ENCODE results near the gene ZNF444.

Gene ZNF444

GRCh38 chr19:56107626-56108351 is 33.3 kb upstream of the ZNF444 start:
- Histone ChIP-seq H3K4me3 (ENCODE audit: control insufficient read depth in 1 of 7, extremely low read depth in 1 of 7, insufficient read depth in 4 of 7, low read depth in 2 of 7, low read length in 6 of 7) (no peak overlapping the region), H3K36me3 (ENCODE audit: control insufficient read depth in 4 of 4, insufficient read depth in 4 of 4, low read length in 3 of 4) (peaks cover 0 to 24% (median 2%) of the 10 kb centered on the region in 4 experiments), H3K27ac (ENCODE audit: insufficient read depth in 1 of 2, low read depth in 1 of 2, low read length in 2 of 2, poor library complexity in 1 of 2, severe bottlenecking in 2 of 2) (peak overlapping the region in 1 of 2 experiments; percentile 5), H3K27me3 (replicated peaks in 2 of 5; ENCODE audit: control insufficient read depth in 4 of 5, insufficient read depth in 5 of 5, low read length in 4 of 5) (no peaks in the 10 kb centered on the region), H3K9me3 (ENCODE audit: control extremely low read depth in 1 of 5, control insufficient read depth in 4 of 5, insufficient read depth in 2 of 5, low read depth in 1 of 5, low read length in 4 of 5) (no peaks in the 10 kb centered on the region), H3K4me1 (ENCODE audit: control extremely low read depth in 1 of 4, control insufficient read depth in 4 of 4, insufficient read depth in 4 of 4, low read length in 3 of 4) (peaks cover 8 to 93% (median 91%) of the 10 kb centered on the region in 4 experiments)
- ChIA-PET CTCF (interaction anchor here (0.6 to 2.0 kb wide), 6 partner anchors 9 to 47 kb away, joined by 3 to 8 read pairs (median 4); no protein-coding TSS in a partner anchor), POLR2A (no interaction called here)
- no peak for DNase-seq
- 81% methylated on average over 23 of the region's 27 CpGs for WGBS (ENCODE audit: insufficient coverage)

DNA sequence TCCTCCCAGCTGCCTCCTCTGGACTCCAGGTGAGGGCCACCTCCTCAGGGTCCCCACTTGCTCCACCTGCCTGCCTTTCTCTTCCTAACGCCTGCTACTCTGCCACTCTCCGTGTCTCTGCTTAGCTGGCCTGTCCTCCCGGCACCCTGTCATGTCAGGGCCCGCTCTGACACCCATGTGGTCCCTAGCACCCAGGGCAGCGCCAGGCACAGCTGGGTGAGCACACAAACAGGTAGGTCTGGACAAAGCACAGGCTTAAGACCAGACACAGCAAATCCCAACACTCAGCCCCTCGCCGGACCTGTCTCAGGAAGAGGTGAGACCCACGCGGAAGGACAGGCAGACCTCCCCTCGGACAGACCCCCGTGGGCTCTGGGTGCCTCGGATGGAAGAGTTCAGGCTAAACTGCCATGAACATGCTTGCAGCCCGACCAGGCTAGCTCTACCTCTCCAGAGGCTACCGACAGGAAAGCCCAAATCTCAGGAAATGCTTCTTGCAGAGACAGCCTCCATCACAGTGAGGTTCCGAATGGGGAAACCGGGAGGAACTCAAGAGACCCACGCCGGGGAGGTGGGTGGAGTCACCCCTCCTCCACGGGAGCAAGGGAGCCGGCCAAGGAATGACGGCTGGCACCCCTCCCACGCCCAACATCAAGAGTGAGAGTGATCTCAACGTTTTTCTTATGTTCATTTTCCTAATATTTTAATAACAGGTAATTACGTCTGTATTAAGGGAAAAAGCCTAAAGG is 32.5 kb upstream of the ZNF444 start:
- WGBS (ENCODE audit: insufficient coverage) = 29% methylated on average over 20 of the region's 24 CpGs
- ChIA-PET POLR2A (no interaction called here), CTCF (interaction anchor here (1.0 to 2.0 kb wide), 6 partner anchors 11 to 225 kb away, joined by 3 to 8 read pairs (median 4); no protein-coding TSS in a partner anchor)
- Histone ChIP-seq H3K27me3 (replicated peaks in 2 of 5; ENCODE audit: control insufficient read depth in 4 of 5, insufficient read depth in 5 of 5, low read length in 4 of 5) (no peaks in the 10 kb centered on the region), H3K4me3 (ENCODE audit: control insufficient read depth in 1 of 7, extremely low read depth in 1 of 7, insufficient read depth in 4 of 7, low read depth in 2 of 7, low read length in 6 of 7) (peak overlapping the region in 4 of 7 experiments; percentile 9 to 57 (median 36)), H3K4me1 (ENCODE audit: control extremely low read depth in 1 of 4, control insufficient read depth in 4 of 4, insufficient read depth in 4 of 4, low read length in 3 of 4) (peaks cover 8 to 93% (median 91%) of the 10 kb centered on the region in 4 experiments), H3K9me3 (ENCODE audit: control extremely low read depth in 1 of 5, control insufficient read depth in 4 of 5, insufficient read depth in 2 of 5, low read depth in 1 of 5, low read length in 4 of 5) (no peaks in the 10 kb centered on the region), H3K27ac (ENCODE audit: insufficient read depth in 1 of 2, low read depth in 1 of 2, low read length in 2 of 2, poor library complexity in 1 of 2, severe bottlenecking in 2 of 2) (no peak overlapping the region), H3K36me3 (ENCODE audit: control insufficient read depth in 4 of 4, insufficient read depth in 4 of 4, low read length in 3 of 4) (peaks cover 0 to 21% (median 2%) of the 10 kb centered on the region in 4 experiments)
- no peak for DNase-seq

DNA sequence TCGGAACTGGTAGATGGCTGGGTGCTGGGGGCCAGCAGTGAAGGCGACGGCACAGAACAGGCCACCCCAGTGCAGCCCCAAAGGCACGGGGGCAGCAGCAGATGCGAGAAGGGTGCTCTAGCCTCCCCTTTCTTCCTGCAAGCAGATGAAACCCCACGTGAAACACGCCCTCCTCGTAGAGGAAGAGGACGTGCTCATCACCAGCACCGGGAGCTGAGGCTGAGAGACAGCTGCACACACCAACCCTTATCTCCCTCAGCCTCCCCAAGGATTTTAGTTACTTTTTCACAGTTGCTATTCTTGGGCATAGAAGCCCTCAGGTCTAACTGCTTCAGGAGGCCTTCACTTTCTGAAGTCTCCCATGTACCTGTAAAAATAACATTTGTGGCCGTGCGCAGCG is 31.9 kb upstream of the ZNF444 start:
- 8% methylated on average over 3 of the region's 13 CpGs for WGBS (ENCODE audit: insufficient coverage)
- Histone ChIP-seq H3K36me3 (ENCODE audit: control insufficient read depth in 4 of 4, insufficient read depth in 4 of 4, low read length in 3 of 4) (peaks cover 0 to 21% (median 2%) of the 10 kb centered on the region in 4 experiments), H3K4me1 (ENCODE audit: control extremely low read depth in 1 of 4, control insufficient read depth in 4 of 4, insufficient read depth in 4 of 4, low read length in 3 of 4) (peaks cover 8 to 98% (median 96%) of the 10 kb centered on the region in 4 experiments), H3K9me3 (ENCODE audit: control extremely low read depth in 1 of 5, control insufficient read depth in 4 of 5, insufficient read depth in 2 of 5, low read depth in 1 of 5, low read length in 4 of 5) (no peaks in the 10 kb centered on the region), H3K27me3 (replicated peaks in 2 of 5; ENCODE audit: control insufficient read depth in 4 of 5, insufficient read depth in 5 of 5, low read length in 4 of 5) (no peaks in the 10 kb centered on the region), H3K27ac (ENCODE audit: insufficient read depth in 1 of 2, low read depth in 1 of 2, low read length in 2 of 2, poor library complexity in 1 of 2, severe bottlenecking in 2 of 2) (no peak overlapping the region), H3K4me3 (ENCODE audit: control insufficient read depth in 1 of 7, extremely low read depth in 1 of 7, insufficient read depth in 4 of 7, low read depth in 2 of 7, low read length in 6 of 7) (peak overlapping the region in 4 of 7 experiments; percentile 6 to 57 (median 36))
- DNase-seq = no peak
- CTCF ChIA-PET = interaction anchor here (1.0 to 2.0 kb wide), 4 partner anchors 10 to 224 kb away, joined by 3 to 8 read pairs (median 4); no protein-coding TSS in a partner anchor
- POLR2A ChIA-PET = no interaction called here

GRCh38 chr19:56110515-56111448 is 30.3 kb upstream of the ZNF444 start:
- Histone ChIP-seq H3K9me3 (ENCODE audit: control extremely low read depth in 1 of 5, control insufficient read depth in 4 of 5, insufficient read depth in 2 of 5, low read depth in 1 of 5, low read length in 4 of 5) (no peaks in the 10 kb centered on the region), H3K27ac (ENCODE audit: insufficient read depth in 1 of 2, low read depth in 1 of 2, low read length in 2 of 2, poor library complexity in 1 of 2, severe bottlenecking in 2 of 2) (peak overlapping the region in 1 of 2 experiments; percentile 64), H3K4me3 (ENCODE audit: control insufficient read depth in 1 of 7, extremely low read depth in 1 of 7, insufficient read depth in 4 of 7, low read depth in 2 of 7, low read length in 6 of 7) (peak overlapping the region in 4 of 7 experiments; percentile 40 to 70 (median 56)), H3K4me1 (ENCODE audit: control extremely low read depth in 1 of 4, control insufficient read depth in 4 of 4, insufficient read depth in 4 of 4, low read length in 3 of 4) (peaks cover 8 to 98% (median 97%) of the 10 kb centered on the region in 4 experiments), H3K27me3 (replicated peaks in 2 of 5; ENCODE audit: control insufficient read depth in 4 of 5, insufficient read depth in 5 of 5, low read length in 4 of 5) (no peaks in the 10 kb centered on the region), H3K36me3 (ENCODE audit: control insufficient read depth in 4 of 4, insufficient read depth in 4 of 4, low read length in 3 of 4) (peaks cover 0 to 22% (median 2%) of the 10 kb centered on the region in 4 experiments)
- no peak for DNase-seq
- POLR2A ChIA-PET = interaction anchor here (1.9 kb wide), 1 partner anchor 10 kb away, joined by 9 read pairs; the partner anchor contains the start of gene ZNF787
- 24% methylated on average over 5 of the region's 12 CpGs for WGBS (ENCODE audit: insufficient coverage)
- CTCF ChIA-PET = interaction anchor here (0.9 to 1.2 kb wide), 3 partner anchors 10 to 42 kb away, joined by 3 to 4 read pairs (median 3); partner anchors contain the start of gene ZNF787

DNA sequence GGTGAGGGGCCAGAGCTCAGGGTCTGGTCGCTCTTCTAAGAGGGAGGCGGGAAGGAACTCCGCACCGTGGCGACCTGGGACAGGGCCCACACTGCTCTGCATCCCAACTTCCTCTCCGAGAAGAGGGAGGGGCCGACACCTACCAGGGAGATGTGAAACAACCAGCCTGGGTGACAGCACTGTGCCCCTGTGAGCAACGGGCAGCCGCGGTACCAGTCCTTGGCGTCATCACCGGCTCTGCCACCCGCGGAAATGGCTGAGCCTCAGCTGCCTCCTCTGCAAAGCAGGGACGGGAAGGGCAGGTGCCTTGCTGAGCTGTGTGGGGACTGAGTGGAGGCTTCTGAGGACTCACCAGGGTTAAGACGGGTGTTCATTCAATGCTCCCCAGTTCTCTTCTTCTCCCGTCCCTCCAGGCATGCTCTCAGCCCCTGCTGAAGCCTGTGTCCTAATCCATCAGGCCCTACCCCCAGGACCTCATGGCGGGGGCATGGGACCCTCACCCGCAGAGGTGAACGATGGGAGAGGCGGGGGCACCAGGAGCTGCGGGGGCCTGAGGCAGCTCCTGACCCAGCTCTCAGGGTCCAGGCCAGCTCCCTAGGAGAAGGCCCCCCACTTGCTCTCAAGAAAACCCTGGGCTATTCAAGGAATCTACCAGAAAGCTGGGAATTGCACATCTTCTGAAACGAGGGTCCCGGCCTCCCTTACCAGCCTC is 29.3 kb upstream of the ZNF444 start:
- Histone ChIP-seq H3K4me1 (ENCODE audit: control extremely low read depth in 1 of 4, control insufficient read depth in 4 of 4, insufficient read depth in 4 of 4, low read length in 3 of 4) (peaks cover 8 to 96% (median 92%) of the 10 kb centered on the region in 4 experiments), H3K27me3 (replicated peaks in 2 of 5; ENCODE audit: control insufficient read depth in 4 of 5, insufficient read depth in 5 of 5, low read length in 4 of 5) (no peaks in the 10 kb centered on the region), H3K36me3 (ENCODE audit: control insufficient read depth in 4 of 4, insufficient read depth in 4 of 4, low read length in 3 of 4) (peaks cover 0 to 16% (median 2%) of the 10 kb centered on the region in 4 experiments), H3K27ac (ENCODE audit: insufficient read depth in 1 of 2, low read depth in 1 of 2, low read length in 2 of 2, poor library complexity in 1 of 2, severe bottlenecking in 2 of 2) (peak overlapping the region in 1 of 2 experiments; percentile 64), H3K4me3 (ENCODE audit: control insufficient read depth in 1 of 7, extremely low read depth in 1 of 7, insufficient read depth in 4 of 7, low read depth in 2 of 7, low read length in 6 of 7) (peak overlapping the region in 6 of 7 experiments; percentile 21 to 70 (median 44)), H3K9me3 (ENCODE audit: control extremely low read depth in 1 of 5, control insufficient read depth in 4 of 5, insufficient read depth in 2 of 5, low read depth in 1 of 5, low read length in 4 of 5) (no peaks in the 10 kb centered on the region)
- WGBS (ENCODE audit: insufficient coverage) = 17% methylated on average over 21 of the region's 24 CpGs
- CTCF ChIA-PET = interaction anchor here (1.2 to 1.6 kb wide), 3 partner anchors 31 to 42 kb away, joined by 3 to 4 read pairs (median 4); no protein-coding TSS in a partner anchor
- peak; percentile 78 to 92 (median 91) for DNase-seq
- POLR2A ChIA-PET = interaction anchor here (0.9 to 1.9 kb wide), 2 partner anchors 9 to 11 kb away, joined by 3 to 9 read pairs; partner anchors contain the start of gene ZNF787
